H1 (cell line): ENCODE measurements around the gene RABL3. TPM values are rescaled to one million over a fixed set of nuclear protein-coding genes. Genes with fewer than 3 reads are reported as not detected.

Experiments used
- CTCF ChIA-PET: fragments of 300-600 bp; sonication (Branson Sonifier 250); formaldehyde crosslinking; loops from one replicate; lab custom pipeline; 2021; ENCODE audit not compliant: partially characterized antibody; lab: Charles Lee
- POLR2A ChIA-PET: fragments of 300-600 bp; sonication (Branson Sonifier 250); formaldehyde crosslinking; loops from one replicate; lab custom pipeline; 2021; ENCODE audit warnings: inconsistent platforms; ENCODE audit not compliant: partially characterized antibody; lab: Charles Lee
- DNase-seq, 2 experiments: peaks; one replicate each; pipeline versions ENCODE4 v3.0.0 to v3.0.0-alpha.2; 2010 to 2022; ENCODE audit warnings: low spot score in 2 of 2, low read depth in 1 of 2, mixed read lengths in 1 of 2
- FAIRE-seq: peaks from 2 replicates; lab custom pipeline; 2011; peaks lifted over from hg19 to GRCh38; lab: Jason Lieb, UNC
- H2AFZ ChIP-seq: 2 replicates; pipeline ENCODE4 v1.8.1; 2012; ENCODE audit warnings: low read length, inconsistent platforms
- H2AK5ac ChIP-seq: 2 replicates; pipeline ENCODE4 v1.6.1; 2013; ENCODE audit warnings: low read depth, low read length
- H2BK120ac ChIP-seq: replicated peaks from 2 replicates; pipeline ENCODE3; 2013; ENCODE audit warnings: low read depth, low read length, inconsistent platforms
- H2BK12ac ChIP-seq: 2 replicates; pipeline ENCODE4 v1.6.1; 2013; ENCODE audit warnings: low read depth, low read length
- H2BK15ac ChIP-seq: 2 replicates; pipeline ENCODE4 v1.6.1; 2013; ENCODE audit warnings: low read length
- H2BK20ac ChIP-seq: 2 replicates; pipeline ENCODE4 v1.6.1; 2013; ENCODE audit warnings: low read length
- H2BK5ac ChIP-seq: 2 replicates; pipeline ENCODE4 v1.6.1; 2013; ENCODE audit warnings: low read depth, low read length
- H3K14ac ChIP-seq: 2 replicates; pipeline ENCODE4 v1.6.1; 2013; ENCODE audit warnings: inconsistent platforms; ENCODE audit not compliant: insufficient read length
- H3K18ac ChIP-seq: 2 replicates; pipeline ENCODE4 v1.6.1; 2013; ENCODE audit warnings: low read length; ENCODE audit errors: extremely low read depth
- H3K23ac ChIP-seq: 2 replicates; pipeline ENCODE4 v1.6.1; 2013; ENCODE audit warnings: inconsistent platforms; ENCODE audit not compliant: insufficient read length
- H3K23me2 ChIP-seq: 2 replicates; pipeline ENCODE4 v1.6.1; 2013; ENCODE audit warnings: low read depth, low read length
- H3K27ac ChIP-seq: 2 replicates; pipeline ENCODE4 v1.6.1; 2011; ENCODE audit warnings: low read depth, low read length, inconsistent platforms
- H3K27me3 ChIP-seq, 4 experiments: replicated peaks in 1 of 4; 1 replicate in 1 of 4; 2 replicates in 3 of 4; pipeline versions ENCODE4 v1.6.1 to v1.8.1; 2011 to 2013; ENCODE audit warnings: low read length in 3 of 4, mild to moderate bottlenecking in 3 of 4, inconsistent platforms in 2 of 4, mixed read lengths in 2 of 4, moderate library complexity in 1 of 4; ENCODE audit not compliant: control insufficient read depth in 3 of 4, insufficient read depth in 3 of 4; ENCODE audit errors: extremely low read depth in 1 of 4
- H3K36me3 ChIP-seq, 4 experiments: 2 replicates each; pipeline versions ENCODE4 v1.6.1 to v1.8.1; 2011 to 2013; ENCODE audit warnings: mild to moderate bottlenecking in 4 of 4, low read length in 3 of 4, moderate library complexity in 2 of 4, control low read depth in 1 of 4, inconsistent platforms in 1 of 4; ENCODE audit not compliant: insufficient read depth in 4 of 4, control insufficient read depth in 2 of 4
- H3K4ac ChIP-seq: replicated peaks from 2 replicates; pipeline ENCODE3; 2013; ENCODE audit warnings: low read length, low read depth, mixed read lengths, inconsistent platforms; ENCODE audit not compliant: insufficient read length
- H3K4me1 ChIP-seq, 4 experiments: replicated peaks in 1 of 4; 1 replicate in 1 of 4; 2 replicates in 3 of 4; pipeline versions ENCODE4 v1.6.1 to v1.8.1; 2011 to 2013; ENCODE audit warnings: low read length in 3 of 4, inconsistent platforms in 2 of 4, mixed read lengths in 1 of 4; ENCODE audit not compliant: insufficient read depth in 4 of 4, control insufficient read depth in 3 of 4
- H3K4me2 ChIP-seq, 2 experiments: 2 replicates each; pipeline versions ENCODE4 v1.6.1 to v1.8.1; 2011 to 2013; ENCODE audit warnings: low read depth in 2 of 2, low read length in 2 of 2, control low read depth in 1 of 2, inconsistent platforms in 1 of 2, mild to moderate bottlenecking in 1 of 2; ENCODE audit not compliant: insufficient read depth in 1 of 2
- H3K4me3 ChIP-seq, 4 experiments: fragments of 200-600, 300-600 bp in 1 of 4; sonication (generic), shearing (Covaris generic), sonication (Bioruptor Twin) in 1 of 4; 2 replicates each; pipeline versions ENCODE4 v1.5.1 to v1.8.1; 2011 to 2016; ENCODE audit warnings: low read length in 4 of 4, low read depth in 3 of 4, control low read depth in 2 of 4, inconsistent platforms in 2 of 4, mild to moderate bottlenecking in 2 of 4, mixed read lengths in 1 of 4, moderate library complexity in 1 of 4; ENCODE audit not compliant: insufficient read depth in 2 of 4; ENCODE audit errors: extremely low read depth in 1 of 4
- H3K56ac ChIP-seq: replicated peaks from 2 replicates; pipeline ENCODE3; 2013; ENCODE audit warnings: low read depth, mild to moderate bottlenecking, mixed read lengths, low read length, inconsistent platforms; ENCODE audit not compliant: insufficient read length
- H3K79me1 ChIP-seq: 2 replicates; pipeline ENCODE4 v1.6.1; 2013; ENCODE audit warnings: low read depth, low read length, control low read depth
- H3K79me2 ChIP-seq, 2 experiments: 2 replicates each; pipeline versions ENCODE4 v1.6.1 to v1.8.1; 2012 to 2013; ENCODE audit warnings: low read length in 2 of 2, mild to moderate bottlenecking in 2 of 2, inconsistent platforms in 1 of 2; ENCODE audit not compliant: insufficient read depth in 2 of 2, control insufficient read depth in 1 of 2
- H3K9ac ChIP-seq, 4 experiments: replicated peaks in 1 of 4; 1 replicate in 1 of 4; 2 replicates in 3 of 4; pipeline versions ENCODE4 v1.6.1 to v1.8.1; 2011 to 2013; ENCODE audit warnings: low read depth in 3 of 4, low read length in 3 of 4, control low read depth in 2 of 4, mild to moderate bottlenecking in 2 of 4, moderate library complexity in 2 of 4, inconsistent platforms in 1 of 4; ENCODE audit errors: extremely low read depth in 1 of 4
- H3K9me3 ChIP-seq, 2 experiments: 2 replicates each; pipeline versions ENCODE4 v1.6.1 to v1.8.1; 2012 to 2013; ENCODE audit warnings: mild to moderate bottlenecking in 2 of 2, moderate library complexity in 2 of 2, control low read depth in 1 of 2, inconsistent platforms in 1 of 2, low read depth in 1 of 2, low read length in 1 of 2, mixed read lengths in 1 of 2; ENCODE audit not compliant: insufficient read depth in 2 of 2
- H4K20me1 ChIP-seq, 2 experiments: replicated peaks in 1 of 2; 2 replicates each; pipeline versions ENCODE3 to v1.8.1; 2011 to 2013; ENCODE audit warnings: inconsistent platforms in 2 of 2, low read length in 2 of 2, mild to moderate bottlenecking in 1 of 2; ENCODE audit not compliant: insufficient read depth in 2 of 2, control insufficient read depth in 1 of 2
- H4K5ac ChIP-seq: 2 replicates; pipeline ENCODE4 v1.6.1; 2013; ENCODE audit warnings: low read length, low read depth, mixed read lengths, inconsistent platforms; ENCODE audit not compliant: insufficient read length
- H4K8ac ChIP-seq: 2 replicates; pipeline ENCODE4 v1.8.0; 2013; ENCODE audit warnings: mild to moderate bottlenecking, moderate library complexity, low read length, inconsistent platforms; ENCODE audit not compliant: insufficient read depth; ENCODE audit errors: extremely low read depth
- H4K91ac ChIP-seq: replicated peaks from 2 replicates; pipeline ENCODE3; 2013; ENCODE audit warnings: low read length, mixed read lengths, inconsistent platforms; ENCODE audit not compliant: insufficient read length
- CBX8 ChIP-seq: fragments of 300-800, 300-1000 bp; sonication (generic); IDR thresholded peaks from 2 replicates; pipeline ENCODE4 v1.7.1; 2016; ENCODE audit warnings: low read depth, low read length, borderline replicate concordance
- CHD1 ChIP-seq: IDR thresholded peaks from 2 replicates; pipeline ENCODE4 v1.6.1; 2012; ENCODE audit warnings: low read depth, low read length, improper control_type of control experiment
- FOSL1 ChIP-seq: IDR thresholded peaks from 2 replicates; pipeline ENCODE4 v1.6.1; 2011; ENCODE audit warnings: mild to moderate bottlenecking, low read depth, low read length, moderate library complexity; ENCODE audit not compliant: insufficient read depth
- GABPA ChIP-seq: IDR thresholded peaks from 2 replicates; pipeline ENCODE4 v1.6.1; 2011; ENCODE audit warnings: mild to moderate bottlenecking, low read length, moderate library complexity, borderline replicate concordance; ENCODE audit not compliant: insufficient read depth
- JUN ChIP-seq: IDR thresholded peaks from 2 replicates; pipeline ENCODE4 v1.6.1; 2011; ENCODE audit warnings: low read depth, mild to moderate bottlenecking, improper control_type of control experiment, low read length
- KDM1A ChIP-seq: fragments of 200-600, 300-600 bp; sonication (generic); IDR thresholded peaks from 2 replicates; pipeline ENCODE4 v1.7.1; 2016; ENCODE audit warnings: mild to moderate bottlenecking, low read length, borderline replicate concordance
- MAFK ChIP-seq: IDR thresholded peaks from 2 replicates; pipeline ENCODE4 v1.6.1; 2012; ENCODE audit warnings: low read depth, mild to moderate bottlenecking, improper control_type of control experiment, low read length
- PHF8 ChIP-seq: fragments of 200-600 bp; sonication (generic); conservative IDR thresholded peaks from 2 replicates; pipeline ENCODE4 v1.7.1; 2012; ENCODE audit warnings: low read depth, mild to moderate bottlenecking, inconsistent platforms, low read length, moderate library complexity
- SAP30 ChIP-seq: fragments of 300-600 bp; sonication (generic); IDR thresholded peaks from 2 replicates; pipeline ENCODE4 v1.7.1; 2012; ENCODE audit warnings: low read length, moderate library complexity, mild to moderate bottlenecking, inconsistent platforms; ENCODE audit not compliant: insufficient read depth, insufficient replicate concordance
- SP2 ChIP-seq: IDR thresholded peaks from 2 replicates; pipeline ENCODE4 v1.6.1; 2012; ENCODE audit warnings: mild to moderate bottlenecking, low read length, inconsistent platforms
- ZNF274 ChIP-seq: IDR thresholded peaks from 2 replicates; pipeline ENCODE4 v1.7.0; 2012; ENCODE audit warnings: low read length, borderline replicate concordance; ENCODE audit errors: extremely low read depth
- WGBS, 2 experiments: shearing (Covaris generic) in 1 of 2; methylation state at CpG; one replicate each; pipeline versions ENCODE4 v1.1.6 to v1.1.7; 2013 to 2015; ENCODE audit warnings: low lambda C conversion rate in 2 of 2, mixed read lengths in 2 of 2, inconsistent platforms in 1 of 2, low coverage in 1 of 2, missing lambda C conversion rate in 1 of 2; ENCODE audit not compliant: insufficient replicate concordance in 2 of 2, insufficient coverage in 1 of 2, insufficient read length in 1 of 2; ENCODE audit errors: extremely low coverage in 1 of 2, missing lambda C conversion rate in 1 of 2; 5-methylcytosine and 5-hydroxymethylcytosine counted together
- polyA plus RNA-seq, 7 experiments: library from polyadenylated mRNA; depleted of rRNA in 3 of 7; stranded (reverse) in 5 of 7; unstranded in 2 of 7; fragments of >200 nt in 5 of 7; fragments of 200-250 nt in 2 of 7; gene quantifications; 1 replicate in 5 of 7; 2 replicates in 1 of 7; 4 replicates in 1 of 7; pipeline versions ENCODE4 v1.2.1 to v1.2.3, GENCODE V29; 2011 to 2013; ENCODE audit warnings: missing spikeins in 2 of 7, mixed read lengths in 2 of 7
- total RNA-seq: library from RNA; stranded (reverse); fragmentation: NEBNext Ultra II Directional; extraction: Animal tissue kit (Norgen Biotek cat#: 25700); gene quantifications from 2 replicates; pipeline ENCODE4 v1.2.1, GENCODE V29; 2021

Gene RABL3
- total and polyA plus RNA-seq, 2 of the 8 experiments (the other 6 are each of a cell fraction or from before 2014, with no cell fraction given): 4.4 to 19.2 TPM

GRCh38 chr3:120756061-120756460, 13.7 kb upstream of the RABL3 start:
- Histone ChIP-seq H3K27ac (no peak overlapping the region), H3K27me3 (no peaks in the 10 kb centered on the region), H4K20me1 (peaks cover 0 to 2% of the 10 kb centered on the region in 2 experiments), H2BK15ac (no peak overlapping the region), H3K4ac (no peak overlapping the region), H2BK12ac (no peak overlapping the region), H3K36me3 (peaks cover 0 to 28% (median 10%) of the 10 kb centered on the region in 4 experiments; a peak in 5 of 8 replicates), H4K5ac (no peak overlapping the region), H3K9ac (no peak overlapping the region), H3K18ac (no peak overlapping the region), H3K23me2 (no peaks in the 10 kb centered on the region), H3K9me3 (no peaks in the 10 kb centered on the region), H3K79me2 (peaks cover 0 to 90% of the 10 kb centered on the region in 2 experiments; a peak in 2 of 4 replicates), H4K8ac (no peak overlapping the region), H3K23ac (no peak overlapping the region), H3K14ac (no peak overlapping the region), H2AFZ (no peak overlapping the region), H3K79me1 (no peaks in the 10 kb centered on the region; the same call in 1 of the 2 replicates), H2BK5ac (no peak overlapping the region), H3K4me3 (no peak overlapping the region), H2AK5ac (no peak overlapping the region), H4K91ac (no peak overlapping the region), H3K4me1 (peaks cover 0 to 7% (median 2%) of the 10 kb centered on the region in 4 experiments; a peak in 3 of 7 replicates), H2BK120ac (no peak overlapping the region), H2BK20ac (no peak overlapping the region), H3K4me2 (no peak overlapping the region), H3K56ac (no peak overlapping the region)
- CTCF ChIA-PET: no interaction called here
- POLR2A ChIA-PET: no interaction called here
- FAIRE-seq (no peak), DNase-seq (no peak)
- 94% methylated on average over 2 of the region's 2 CpGs; no CpG with 5 or more reads in 1 of the 2 experiments for WGBS, 2 experiments
- TF ChIP-seq ZNF274 (no peak), CBX8 (no peak), GABPA (no peak), KDM1A (no peak), JUN (no peak), MAFK (no peak), PHF8 (no peak), SP2 (no peak), FOSL1 (no peak), SAP30 (no peak), CHD1 (no peak)
